ENCODE data around the gene EFNB2. TPM values are rescaled to one million over a fixed set of nuclear protein-coding genes. Genes with fewer than 3 reads are reported as not detected.

EFNB2 gene
- total RNA-seq, 1 experiment from 2014 or later: 15.9 TPM

GRCh38 chr13:106522112-106522705, 13.3 kb downstream of the EFNB2 start:
- no peaks in the 10 kb centered on the region for H3K9me3 Mint-ChIP-seq
- H3K4me1 Mint-ChIP-seq: peaks cover 81% of the 10 kb centered on the region
- ATAC-seq (no peak), DNase-seq (ENCODE audit: low spot score) (no peak)
- no peaks in the 10 kb centered on the region; the same call in 1 of the 2 replicates for H3K27me3 Mint-ChIP-seq (ENCODE audit: low read depth)
- ChIA-PET POLR2A (no interaction called here), CTCF (interaction anchor here (0.7 to 1.0 kb wide), 3 partner anchors 488 to 890 kb away, joined by 3 read pairs; no protein-coding TSS in a partner anchor)
- H3K36me3 Mint-ChIP-seq: no peaks in the 10 kb centered on the region
- H3K27ac Mint-ChIP-seq: no peak overlapping the region
- no peak overlapping the region for H3K4me3 Mint-ChIP-seq
- TF ChIP-seq HMGA2 (CRISPR knock-in tag; IDR thresholded peaks at IDR 0.05): no peak
- TF ChIP-seq ATF1 (CRISPR knock-in tag; IDR thresholded peaks at IDR 0.05): no peak
- no peak for TF ChIP-seq NFYB (CRISPR knock-in tag; conservative IDR thresholded peaks at IDR 0.05; ENCODE audit: low read depth)
- no peak for TF ChIP-seq SMAD3 (CRISPR knock-in tag; IDR thresholded peaks at IDR 0.05; ENCODE audit: borderline replicate concordance)
- no peak for TF ChIP-seq ZNF671 (CRISPR knock-in tag; IDR thresholded peaks at IDR 0.05)
- TF ChIP-seq EMX1 (CRISPR knock-in tag; IDR thresholded peaks at IDR 0.05): no peak
- TF ChIP-seq ZNF219 (CRISPR knock-in tag; IDR thresholded peaks at IDR 0.05; ENCODE audit: borderline replicate concordance): no peak
- no peak for TF ChIP-seq PRDM15 (CRISPR knock-in tag; IDR thresholded peaks at IDR 0.05)
- TF ChIP-seq FOXP4 (CRISPR knock-in tag; IDR thresholded peaks at IDR 0.05): no peak
- no peak for TF ChIP-seq ZMAT4 (CRISPR knock-in tag; IDR thresholded peaks at IDR 0.05)
- TF ChIP-seq USF1 (CRISPR knock-in tag; IDR thresholded peaks at IDR 0.05): no peak
- no peak for TF ChIP-seq FOXP1 (CRISPR knock-in tag; IDR thresholded peaks at IDR 0.05; ENCODE audit: borderline replicate concordance)
- no peak for TF ChIP-seq MLX (CRISPR knock-in tag; IDR thresholded peaks at IDR 0.05)
- TF ChIP-seq ATF3 (CRISPR knock-in tag; conservative IDR thresholded peaks at IDR 0.05): no peak
- TF ChIP-seq SMAD4 (CRISPR knock-in tag; IDR thresholded peaks at IDR 0.05): no peak
- no peak for TF ChIP-seq ATF2 (CRISPR knock-in tag; IDR thresholded peaks at IDR 0.05; ENCODE audit: borderline replicate concordance, low read depth)
- TF ChIP-seq CTCF (IDR thresholded peaks at IDR 0.05): no peak
- no peak for TF ChIP-seq ZNF532 (CRISPR knock-in tag; IDR thresholded peaks at IDR 0.05; ENCODE audit: borderline replicate concordance)

Measured in WTC11 (cell line).